Panc1 (cell line): Measurements from ENCODE around the gene TLK1. TPM values are rescaled to one million over a fixed set of nuclear protein-coding genes. Genes with fewer than 3 reads are reported as not detected.
A peak's percentile ranks its signal among the peaks of the same experiment; 100 is the strongest.

ENCODE experiments used
- ATAC-seq: fragments of 200-7000 bp; cut with Tn5 transposase; 2 replicates; pipeline ENCODE4 v1.9.1; 2020; ENCODE audit warnings: mild to moderate bottlenecking, moderate library complexity
- BruUV-seq: library from RNA; stranded (reverse); fragments of 400-500 nt; replicated peaks from 2 replicates; lab custom pipeline; 2021; lab: Mats Ljungman, UMichigan
- CTCF ChIA-PET: fragments of 300-600 bp; sonication (Branson Sonifier 250); formaldehyde crosslinking; loops from one replicate; lab custom pipeline; 2022; ENCODE audit warnings: antibody characterized with exemption; lab: Charles Lee
- POLR2A ChIA-PET: fragments of 300-600 bp; sonication (Branson Sonifier 250); formaldehyde crosslinking; loops from one replicate; lab custom pipeline; 2022; ENCODE audit warnings: antibody characterized with exemption; lab: Charles Lee
- DNase-seq: peaks from one replicate; pipeline ENCODE4 v3.0.0-alpha.2; 2010; ENCODE audit warnings: low read depth, low spot score
- H3K27ac ChIP-seq: 2 replicates; pipeline ENCODE4 v1.5.1; 2011; ENCODE audit warnings: mild to moderate bottlenecking, low read length, inconsistent platforms
- H3K27me3 ChIP-seq: fragments of 200-500 bp; sonication (Bioruptor generic); 2 replicates; pipeline ENCODE4 v1.6.0; 2014; ENCODE audit warnings: low read length, inconsistent platforms; ENCODE audit not compliant: control insufficient read depth, insufficient read depth
- H3K36me3 ChIP-seq: fragments of 200-500 bp; sonication (Bioruptor generic); 2 replicates; pipeline ENCODE4 v1.5.1; 2014; ENCODE audit warnings: inconsistent platforms, mild to moderate bottlenecking, low read length, moderate library complexity; ENCODE audit not compliant: control insufficient read depth, insufficient read depth
- H3K4me1 ChIP-seq: 2 replicates; pipeline ENCODE4 v1.5.1; 2011; ENCODE audit warnings: inconsistent platforms, mild to moderate bottlenecking, low read length, moderate library complexity; ENCODE audit not compliant: control insufficient read depth, insufficient read depth
- H3K4me3 ChIP-seq, 2 experiments: 2 replicates each; pipeline ENCODE4 v1.5.1; 2011 to 2012; ENCODE audit warnings: low read depth in 2 of 2, low read length in 2 of 2, mild to moderate bottlenecking in 2 of 2, inconsistent platforms in 1 of 2, moderate library complexity in 1 of 2
- H3K9me3 ChIP-seq: fragments of 200-500 bp; sonication (Bioruptor generic); 2 replicates; pipeline ENCODE4 v1.5.1; 2014; ENCODE audit warnings: low read depth, mild to moderate bottlenecking, inconsistent platforms, low read length, moderate library complexity; ENCODE audit not compliant: control insufficient read depth, insufficient read depth
- CTCF ChIP-seq: fragments of 450-650 bp; IDR thresholded peaks from 2 replicates; pipeline ENCODE4 v1.5.1; 2017; ENCODE audit warnings: mild to moderate bottlenecking
- POLR2AphosphoS5 ChIP-seq: IDR thresholded peaks from 2 replicates; pipeline ENCODE4 v1.6.1; 2012; ENCODE audit warnings: mild to moderate bottlenecking, low read depth, low read length, moderate library complexity
- REST ChIP-seq, 2 experiments: IDR thresholded peaks; 2 replicates each; pipeline ENCODE4 v1.6.1; 2011 to 2012; ENCODE audit warnings: low read depth in 2 of 2, control low read depth in 1 of 2, low read length in 1 of 2, mild to moderate bottlenecking in 1 of 2, moderate library complexity in 1 of 2; ENCODE audit not compliant: insufficient read depth in 1 of 2
- SIN3A ChIP-seq: IDR thresholded peaks from 2 replicates; pipeline ENCODE4 v1.6.1; 2012; ENCODE audit warnings: low read depth, mild to moderate bottlenecking, low read length, moderate library complexity, borderline replicate concordance; ENCODE audit not compliant: insufficient read depth
- TCF7L2 ChIP-seq: IDR thresholded peaks from 2 replicates; pipeline ENCODE4 v1.6.1; 2011; ENCODE audit warnings: mild to moderate bottlenecking, low read depth, low read length, inconsistent platforms
- in situ Hi-C: cut with HindIII; loops from 2 replicates; pipeline ENCODE4 v1.10.0; 2016; ENCODE audit warnings: low sequenced_read_pairs, low pct_unique_long_range_greater_than_20kb
- intact Hi-C: fragments of 100-400 bp; cut with micrococcal nuclease; formaldehyde crosslinking; loops from one replicate; pipeline ENCODE4 v1.10.0; 2022; ENCODE audit not compliant: unreplicated experiment
- total RNA-seq: library from RNA; stranded (reverse); gene quantifications from one replicate; pipeline ENCODE4 v1.2.1, GENCODE V29; 2021; ENCODE audit not compliant: unreplicated experiment

The TLK1 gene
- total RNA-seq, 1 experiment from 2014 or later = 92.9 TPM

DNA sequence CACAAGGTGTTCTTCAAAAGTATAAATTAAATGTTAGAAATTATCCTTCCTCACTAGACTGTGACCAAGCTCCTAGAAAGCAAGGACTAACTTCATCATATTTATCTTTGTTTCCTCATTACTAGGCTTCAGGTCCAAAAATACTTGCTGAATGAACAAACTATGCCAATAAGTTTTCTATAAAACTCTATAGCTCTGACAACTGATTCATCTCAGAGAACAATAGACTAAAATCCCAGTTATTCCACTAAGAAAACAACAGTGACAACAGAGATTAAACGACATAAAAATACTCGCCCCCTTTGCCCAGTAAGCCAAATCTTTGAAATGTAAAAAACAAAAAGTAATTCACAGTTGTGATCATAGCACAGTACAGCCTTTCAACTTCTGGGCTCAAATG, 13.6 kb downstream of the TLK1 start:
- Histone ChIP-seq H3K9me3 (peaks cover 3% of the 10 kb centered on the region; the same call in 1 of the 2 replicates), H3K27ac (no peak overlapping the region), H3K27me3 (no peaks in the 10 kb centered on the region), H3K4me3 (no peak overlapping the region), H3K4me1 (peaks cover 12% of the 10 kb centered on the region; the same call in 1 of the 2 replicates), H3K36me3 (no peaks in the 10 kb centered on the region)
- ChIA-PET CTCF (no interaction called here), POLR2A (no interaction called here)
- TF ChIP-seq POLR2AphosphoS5 = no peak
- TF ChIP-seq TCF7L2 = no peak
- no peak for TF ChIP-seq SIN3A
- no peak for TF ChIP-seq CTCF
- no peak for TF ChIP-seq REST (IDR thresholded peaks at IDR 0.05; ENCODE audit: insufficient read depth in 1 of 2, low read depth in 2 of 2, low read length in 1 of 2)
- intact Hi-C loops (no loop called here), in situ Hi-C loops (no loop called here)
- DNase-seq = no peak
- no TSS peak for BruUV-seq
- no peak for ATAC-seq

DNA sequence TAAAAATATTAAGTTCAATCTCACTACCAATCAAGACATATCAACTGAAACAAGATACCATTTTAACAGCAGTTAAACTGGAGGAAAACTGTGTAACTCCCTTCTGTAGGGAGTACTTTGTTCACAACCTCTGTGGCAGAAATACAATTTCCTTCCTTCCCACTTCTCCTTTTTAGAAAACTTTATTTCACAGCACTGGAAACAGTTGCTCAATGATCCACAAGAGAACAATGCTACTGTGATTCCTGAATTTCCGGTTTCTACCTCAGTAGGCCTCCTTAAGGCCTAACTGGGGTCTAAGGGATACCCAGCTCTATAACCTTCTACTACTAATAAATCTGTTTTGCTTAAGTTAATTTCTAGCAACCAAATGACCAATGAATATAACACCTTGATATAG, 14.1 kb downstream of the TLK1 start:
- ATAC-seq = no peak
- intact Hi-C loops = no loop called here

More for the DNA sequence above, 14.1 kb downstream of the TLK1 start:
- no peaks in the 10 kb centered on the region for H3K27me3 ChIP-seq
- H3K9me3 ChIP-seq = peaks cover 3% of the 10 kb centered on the region; the same call in 1 of the 2 replicates
- CTCF ChIA-PET = no interaction called here
- TF ChIP-seq SIN3A (no peak), REST (IDR thresholded peaks at IDR 0.05; ENCODE audit: insufficient read depth in 1 of 2, low read depth in 2 of 2, low read length in 1 of 2) (no peak), POLR2AphosphoS5 (no peak), TCF7L2 (no peak), CTCF (no peak)
- H3K36me3 ChIP-seq = no peaks in the 10 kb centered on the region
- POLR2A ChIA-PET = no interaction called here
- TSS peak; percentile 5 for BruUV-seq
- DNase-seq = no peak
- H3K27ac ChIP-seq = no peak overlapping the region
- peaks cover 15% of the 10 kb centered on the region; the same call in 1 of the 2 replicates for H3K4me1 ChIP-seq
- no peak overlapping the region for H3K4me3 ChIP-seq
- in situ Hi-C loops = no loop called here
